ENCODE measurements around the gene KCTD7.
"Not testable (repeated sequence)": the region's sequence is repeated elsewhere in the genome, so short reads cannot be mapped to it uniquely, and the experiment has no call there.

DNA sequence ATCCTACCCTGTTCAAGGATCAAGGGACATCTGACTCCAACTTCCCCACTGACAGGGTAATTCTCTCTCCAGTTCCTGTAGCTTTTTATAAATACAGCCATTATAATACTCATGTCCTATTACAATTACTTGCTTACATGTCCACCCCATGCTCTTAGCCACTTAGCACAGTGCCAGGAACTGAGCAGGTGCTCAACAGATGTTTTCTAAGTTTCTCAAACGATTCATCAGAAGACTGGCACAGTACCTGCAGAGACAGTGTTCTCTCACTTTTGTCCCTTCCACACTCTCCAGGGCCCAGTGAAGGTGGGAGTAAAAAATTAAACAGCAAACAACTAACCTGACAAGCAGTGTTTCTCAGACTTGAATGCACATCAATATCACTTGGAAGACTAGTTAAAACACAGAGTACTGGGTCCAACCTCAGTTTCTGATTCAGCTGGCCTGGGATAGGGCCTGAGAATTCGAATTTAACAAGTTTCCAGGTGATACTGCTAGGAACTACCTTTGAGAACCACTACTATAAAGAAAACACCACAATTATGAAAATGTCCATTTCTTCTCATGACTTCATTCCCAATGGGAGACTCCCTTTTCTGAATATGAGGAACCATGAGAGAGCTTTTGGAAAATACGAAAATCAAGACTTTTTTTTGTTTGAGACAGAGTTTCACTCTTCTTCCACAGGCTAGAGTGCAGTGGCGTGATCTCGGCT lies 39.7 kb upstream of the KCTD7 start:
- TF ChIP-seq, protein P1, sequence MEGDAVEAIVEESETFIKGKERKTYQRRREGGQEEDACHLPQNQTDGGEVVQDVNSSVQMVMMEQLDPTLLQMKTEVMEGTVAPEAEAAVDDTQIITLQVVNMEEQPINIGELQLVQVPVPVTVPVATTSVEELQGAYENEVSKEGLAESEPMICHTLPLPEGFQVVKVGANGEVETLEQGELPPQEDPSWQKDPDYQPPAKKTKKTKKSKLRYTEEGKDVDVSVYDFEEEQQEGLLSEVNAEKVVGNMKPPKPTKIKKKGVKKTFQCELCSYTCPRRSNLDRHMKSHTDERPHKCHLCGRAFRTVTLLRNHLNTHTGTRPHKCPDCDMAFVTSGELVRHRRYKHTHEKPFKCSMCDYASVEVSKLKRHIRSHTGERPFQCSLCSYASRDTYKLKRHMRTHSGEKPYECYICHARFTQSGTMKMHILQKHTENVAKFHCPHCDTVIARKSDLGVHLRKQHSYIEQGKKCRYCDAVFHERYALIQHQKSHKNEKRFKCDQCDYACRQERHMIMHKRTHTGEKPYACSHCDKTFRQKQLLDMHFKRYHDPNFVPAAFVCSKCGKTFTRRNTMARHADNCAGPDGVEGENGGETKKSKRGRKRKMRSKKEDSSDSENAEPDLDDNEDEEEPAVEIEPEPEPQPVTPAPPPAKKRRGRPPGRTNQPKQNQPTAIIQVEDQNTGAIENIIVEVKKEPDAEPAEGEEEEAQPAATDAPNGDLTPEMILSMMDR (IDR thresholded peaks at IDR 0.05): not testable (repeated sequence)
- not testable (repeated sequence) for TF ChIP-seq POLR2A (IDR thresholded peaks at IDR 0.05)

Data from body of pancreas (tissue), 4 donors.